SK-N-SH treated with all-trans-retinoic acid at 6 μM for 48 hours (cell line): ENCODE data around the gene STK39.
A peak's percentile ranks its signal among the peaks of the same experiment; 100 is the strongest.

Experiments
- ATAC-seq: fragments of 200-7000 bp; cut with Tn5 transposase; 3 replicates; pipeline ENCODE4 v1.9.1; 2020; ENCODE audit warnings: mild to moderate bottlenecking, moderate library complexity
- ARNTL ChIP-seq: fragments of 450-650 bp; formaldehyde crosslinking; IDR thresholded peaks from 2 replicates; pipeline ENCODE4 v1.5.0; 2020; ENCODE audit warnings: low read depth, mild to moderate bottlenecking, moderate library complexity, borderline replicate concordance
- CSRNP3 ChIP-seq: fragments of 250-450 bp; sonication (Bioruptor Pico); IDR thresholded peaks from 2 replicates; pipeline ENCODE4 v1.5.1; 2021; ENCODE audit warnings: mild to moderate bottlenecking, moderate library complexity
- ESRRG ChIP-seq: fragments of 250-450 bp; sonication (Bioruptor Pico); IDR thresholded peaks from 2 replicates; pipeline ENCODE4 v1.6.1; 2021; ENCODE audit warnings: mild to moderate bottlenecking
- GLIS3 ChIP-seq: fragments of 250-450 bp; sonication (Bioruptor Pico); IDR thresholded peaks from 2 replicates; pipeline ENCODE4 v1.5.0; 2020; ENCODE audit warnings: mild to moderate bottlenecking, moderate library complexity
- PATZ1 ChIP-seq: fragments of 250-450 bp; sonication (Bioruptor Pico); IDR thresholded peaks from 2 replicates; pipeline ENCODE4 v1.8.0; 2020; ENCODE audit warnings: mild to moderate bottlenecking, moderate library complexity, borderline replicate concordance
- SNAI2 ChIP-seq: fragments of 250-450 bp; sonication (Bioruptor Pico); IDR thresholded peaks from 2 replicates; pipeline ENCODE4 v1.5.0; 2020; ENCODE audit warnings: mild to moderate bottlenecking, moderate library complexity
- TCF4 ChIP-seq: fragments of 250-450 bp; sonication (Bioruptor Pico); IDR thresholded peaks from 2 replicates; pipeline ENCODE4 v1.8.0; 2021; ENCODE audit warnings: mild to moderate bottlenecking, moderate library complexity, borderline replicate concordance
- TOX ChIP-seq: fragments of 250-450 bp; sonication (Bioruptor Pico); IDR thresholded peaks from 2 replicates; pipeline ENCODE4 v1.8.0; 2021; ENCODE audit warnings: mild to moderate bottlenecking, moderate library complexity, borderline replicate concordance
- TSHZ2 ChIP-seq: fragments of 250-450 bp; sonication (Bioruptor Pico); IDR thresholded peaks from 2 replicates; pipeline ENCODE4 v1.5.0; 2020; ENCODE audit warnings: mild to moderate bottlenecking, moderate library complexity
- ZFP3 ChIP-seq: fragments of 250-450 bp; sonication (Bioruptor Pico); IDR thresholded peaks from 2 replicates; pipeline ENCODE4 v1.5.0; 2020; ENCODE audit warnings: mild to moderate bottlenecking, moderate library complexity
- ZFP30 ChIP-seq: fragments of 450-650 bp; formaldehyde crosslinking; IDR thresholded peaks from 2 replicates; pipeline ENCODE4 v1.5.0; 2022; ENCODE audit warnings: mild to moderate bottlenecking, moderate library complexity
- ZNF565 ChIP-seq: fragments of 450-650 bp; formaldehyde crosslinking; conservative IDR thresholded peaks from 2 replicates; pipeline ENCODE4 v1.5.0; 2020; ENCODE audit warnings: low read depth, mild to moderate bottlenecking, moderate library complexity
- ZNF8 ChIP-seq: fragments of 450-650 bp; formaldehyde crosslinking; IDR thresholded peaks from 2 replicates; pipeline ENCODE4 v1.5.0; 2020; ENCODE audit warnings: mild to moderate bottlenecking, moderate library complexity

The STK39 gene

GRCh38 chr2:168190590-168191336 lies 56.6 kb downstream of the STK39 start:
- TF ChIP-seq SNAI2 (CRISPR knock-in tag), result no peak
- no peak for TF ChIP-seq ARNTL (CRISPR knock-in tag)
- no peak for TF ChIP-seq CSRNP3
- no peak for TF ChIP-seq TCF4
- TF ChIP-seq ZNF8 (CRISPR knock-in tag), result no peak
- TF ChIP-seq ZFP30 (CRISPR knock-in tag), result no peak
- TF ChIP-seq, all 23 proteins: peak for 0

GRCh38 chr2:168189835-168190569 lies 57.4 kb downstream of the STK39 start:
- ATAC-seq, result peak; percentile 74
- no peak for TF ChIP-seq PATZ1
- 0 out of 2 replicates have a peak, but pooled peaks have one; percentile 19 for TF ChIP-seq ZFP3

More at GRCh38 chr2:168190590-168191336, 56.6 kb downstream of the STK39 start:
- peak; percentile 9; the same call in 1 of the 3 replicates for ATAC-seq

- no peak for ATAC-seq
- TF ChIP-seq PATZ1, result no peak
- no peak for TF ChIP-seq TSHZ2
- no peak for TF ChIP-seq TOX (CRISPR knock-in tag)
- no peak for TF ChIP-seq ZFP3
Observed at GRCh38 chr2:168188002-168188401, 59.4 kb downstream of the STK39 start.

GRCh38 chr2:168186452-168186851 lies 60.9 kb downstream of the STK39 start:
- TF ChIP-seq ESRRG (no peak), ZNF8 (CRISPR knock-in tag) (no peak), ZFP3 (no peak), TOX (CRISPR knock-in tag) (no peak), ZNF565 (no peak)
- ATAC-seq, result no peak

- TF ChIP-seq GLIS3 (no peak), TOX (CRISPR knock-in tag) (no peak), ZNF565 (no peak), ZFP30 (CRISPR knock-in tag) (no peak), SNAI2 (CRISPR knock-in tag) (no peak)
- no peak for ATAC-seq
Observed at GRCh38 chr2:168185583-168186274, 61.7 kb downstream of the STK39 start.
